ENCODE measurements around the gene EME1. TPM values are rescaled to one million over a fixed set of nuclear protein-coding genes. Genes with fewer than 3 reads are reported as not detected.

Gene EME1
- total RNA-seq, 1 donor from 2014 or later, result 3.6 TPM

DNA sequence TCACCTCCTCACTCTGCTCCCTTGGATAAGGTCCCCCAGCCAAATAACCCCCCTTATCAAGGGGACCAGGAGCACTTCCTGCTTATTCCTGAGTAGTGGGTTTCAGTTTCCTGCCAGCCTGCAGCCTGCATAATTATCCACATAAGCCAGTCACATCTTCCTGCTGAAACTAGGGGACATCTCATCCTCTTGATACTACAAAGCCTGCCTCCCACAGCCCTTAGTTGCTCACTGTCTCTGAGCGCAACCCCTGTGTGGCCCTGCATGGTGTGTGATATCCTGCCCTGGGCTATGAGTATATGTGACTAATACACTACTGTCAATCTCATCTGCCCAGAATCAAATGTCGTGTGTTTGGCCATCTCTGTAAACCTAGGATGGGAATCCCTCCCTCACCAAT lies 35.1 kb upstream of the EME1 start:
- TF ChIP-seq, protein P1, sequence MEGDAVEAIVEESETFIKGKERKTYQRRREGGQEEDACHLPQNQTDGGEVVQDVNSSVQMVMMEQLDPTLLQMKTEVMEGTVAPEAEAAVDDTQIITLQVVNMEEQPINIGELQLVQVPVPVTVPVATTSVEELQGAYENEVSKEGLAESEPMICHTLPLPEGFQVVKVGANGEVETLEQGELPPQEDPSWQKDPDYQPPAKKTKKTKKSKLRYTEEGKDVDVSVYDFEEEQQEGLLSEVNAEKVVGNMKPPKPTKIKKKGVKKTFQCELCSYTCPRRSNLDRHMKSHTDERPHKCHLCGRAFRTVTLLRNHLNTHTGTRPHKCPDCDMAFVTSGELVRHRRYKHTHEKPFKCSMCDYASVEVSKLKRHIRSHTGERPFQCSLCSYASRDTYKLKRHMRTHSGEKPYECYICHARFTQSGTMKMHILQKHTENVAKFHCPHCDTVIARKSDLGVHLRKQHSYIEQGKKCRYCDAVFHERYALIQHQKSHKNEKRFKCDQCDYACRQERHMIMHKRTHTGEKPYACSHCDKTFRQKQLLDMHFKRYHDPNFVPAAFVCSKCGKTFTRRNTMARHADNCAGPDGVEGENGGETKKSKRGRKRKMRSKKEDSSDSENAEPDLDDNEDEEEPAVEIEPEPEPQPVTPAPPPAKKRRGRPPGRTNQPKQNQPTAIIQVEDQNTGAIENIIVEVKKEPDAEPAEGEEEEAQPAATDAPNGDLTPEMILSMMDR (IDR thresholded peaks at IDR 0.05), result no peak
- POLR2A ChIA-PET, result no interaction called here
- no peak for DNase-seq

DNA sequence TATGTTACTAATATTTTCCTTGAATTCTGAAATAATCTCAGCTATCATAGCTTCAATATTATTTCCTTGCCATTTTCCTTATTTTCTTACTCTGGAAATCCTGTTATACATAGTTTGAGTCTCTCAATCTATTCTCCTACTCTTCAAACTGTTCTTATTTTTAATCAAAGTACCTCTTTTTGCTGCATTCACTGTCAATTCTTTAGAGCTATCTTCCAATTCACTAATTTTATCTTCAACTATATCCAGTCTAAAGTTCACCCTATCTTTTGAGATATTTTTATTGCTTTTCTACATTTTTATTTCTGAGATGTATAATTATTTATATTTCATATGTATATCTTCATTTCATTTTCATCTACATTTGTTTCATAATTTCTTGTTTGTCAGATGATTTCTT lies 34.4 kb upstream of the EME1 start:
- ATAC-seq (ENCODE audit: low read depth) (no peak), DNase-seq (no peak)
- intact Hi-C loops (cut with micrococcal nuclease), result no loop called here
- Mint-ChIP-seq H3K27ac (no peak overlapping the region), H3K36me3 (ENCODE audit: low read depth) (no peaks in the 10 kb centered on the region), H3K4me1 (peaks cover 1% of the 10 kb centered on the region), H3K9me3 (peaks cover 12% of the 10 kb centered on the region), H3K27me3 (peaks cover 2% of the 10 kb centered on the region), H3K4me3 (no peak overlapping the region)
- TF ChIP-seq, protein P1 (IDR thresholded peaks at IDR 0.05), result no peak
- CTCF ChIA-PET, result no interaction called here
- POLR2A ChIA-PET, result interaction anchor here (1.0 kb wide), 1 partner anchor 18 kb away, joined by 3 read pairs; no protein-coding TSS in a partner anchor

More for the DNA sequence above, 35.1 kb upstream of the EME1 start:
- Mint-ChIP-seq H3K9me3 (peaks cover 12% of the 10 kb centered on the region), H3K27me3 (peaks cover 4% of the 10 kb centered on the region), H3K4me3 (no peak overlapping the region), H3K36me3 (ENCODE audit: low read depth) (no peaks in the 10 kb centered on the region), H3K27ac (no peak overlapping the region), H3K4me1 (peaks cover 1% of the 10 kb centered on the region)
- CTCF ChIA-PET, result no interaction called here
- no peak for ATAC-seq (ENCODE audit: low read depth)
- intact Hi-C loops (cut with micrococcal nuclease), result no loop called here

DNA sequence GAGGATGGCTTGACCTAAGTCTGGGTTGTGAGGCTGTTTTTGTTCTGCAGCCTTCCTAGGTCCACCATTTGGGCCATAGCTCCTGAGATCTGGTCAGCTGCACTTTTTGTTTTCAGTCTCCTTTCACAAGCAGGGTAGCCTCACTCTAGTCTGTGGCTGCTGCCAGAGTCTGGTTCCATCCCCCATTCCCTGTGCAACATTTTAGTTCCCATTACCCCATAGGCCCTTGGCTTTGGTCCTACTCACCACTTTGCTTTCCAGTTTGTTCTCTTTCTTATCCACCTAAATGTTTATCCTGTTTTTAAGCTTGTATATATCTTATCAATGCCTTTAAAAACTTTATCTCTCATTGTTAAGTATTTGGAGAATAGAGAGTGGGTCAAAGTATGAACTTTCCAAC lies 33.6 kb upstream of the EME1 start:
- ATAC-seq (ENCODE audit: low read depth) (no peak), DNase-seq (no peak)
- no peaks in the 10 kb centered on the region for H3K4me1 Mint-ChIP-seq
- peaks cover 12% of the 10 kb centered on the region for H3K9me3 Mint-ChIP-seq
- no peak overlapping the region for H3K27ac Mint-ChIP-seq
- POLR2A ChIA-PET, result interaction anchor here (1.0 kb wide), 1 partner anchor 19 kb away, joined by 3 read pairs; no protein-coding TSS in a partner anchor
- intact Hi-C loops (cut with micrococcal nuclease), result no loop called here
- no peak overlapping the region for H3K4me3 Mint-ChIP-seq
- CTCF ChIA-PET, result no interaction called here
- TF ChIP-seq, protein P1 (IDR thresholded peaks at IDR 0.05), result no peak
- no peaks in the 10 kb centered on the region for H3K27me3 Mint-ChIP-seq
- no peaks in the 10 kb centered on the region for H3K36me3 Mint-ChIP-seq (ENCODE audit: low read depth)

DNA sequence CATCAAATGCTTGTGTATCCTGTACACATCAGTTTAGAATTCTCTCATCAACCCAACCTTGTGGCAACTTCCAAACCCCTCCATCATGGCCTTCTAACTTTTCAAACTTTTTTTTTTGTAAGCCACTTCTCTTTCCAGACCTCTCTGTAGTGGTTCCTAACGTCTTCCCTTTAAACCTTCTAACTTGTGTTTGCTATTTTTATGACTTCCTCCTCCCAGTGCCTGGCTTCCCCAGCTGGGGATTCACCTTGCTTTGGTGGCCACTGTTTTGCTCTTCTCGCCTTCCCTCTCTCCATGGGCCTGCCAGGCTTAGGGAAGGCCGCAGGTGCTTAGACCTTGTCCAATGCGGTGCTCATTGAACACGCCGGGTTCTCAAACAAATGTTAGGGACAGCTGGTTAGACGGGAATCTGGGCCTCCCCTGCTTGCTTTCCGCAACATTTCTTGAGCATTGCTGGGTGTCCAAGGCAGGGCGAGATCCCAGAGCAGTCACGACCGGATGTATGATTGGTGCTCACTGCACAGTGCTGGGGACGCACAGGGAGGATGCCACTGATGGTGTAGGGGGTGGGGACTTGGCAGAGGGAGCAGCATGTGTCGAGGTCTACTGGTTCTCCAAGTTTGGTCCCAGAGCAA lies 28.2 kb upstream of the EME1 start:
- Mint-ChIP-seq H3K36me3 (ENCODE audit: low read depth) (peaks cover 1% of the 10 kb centered on the region), H3K9me3 (no peaks in the 10 kb centered on the region), H3K4me3 (peak overlapping the region; percentile 78), H3K27ac (no peak overlapping the region), H3K4me1 (peaks cover 24% of the 10 kb centered on the region), H3K27me3 (no peaks in the 10 kb centered on the region)
- TF ChIP-seq, protein P1 (IDR thresholded peaks at IDR 0.05), result no peak
- intact Hi-C loops (cut with micrococcal nuclease), result loop anchor here (1.0 kb wide), 2 partner anchors 27 to 134 kb away; no protein-coding TSS in a partner anchor
- ChIA-PET POLR2A (interaction anchor here (0.7 kb wide), 2 partner anchors 56 to 220 kb away, joined by 3 to 5 read pairs; no protein-coding TSS in a partner anchor), CTCF (no interaction called here)
- no peak for ATAC-seq (ENCODE audit: low read depth)
- no peak for DNase-seq

DNA sequence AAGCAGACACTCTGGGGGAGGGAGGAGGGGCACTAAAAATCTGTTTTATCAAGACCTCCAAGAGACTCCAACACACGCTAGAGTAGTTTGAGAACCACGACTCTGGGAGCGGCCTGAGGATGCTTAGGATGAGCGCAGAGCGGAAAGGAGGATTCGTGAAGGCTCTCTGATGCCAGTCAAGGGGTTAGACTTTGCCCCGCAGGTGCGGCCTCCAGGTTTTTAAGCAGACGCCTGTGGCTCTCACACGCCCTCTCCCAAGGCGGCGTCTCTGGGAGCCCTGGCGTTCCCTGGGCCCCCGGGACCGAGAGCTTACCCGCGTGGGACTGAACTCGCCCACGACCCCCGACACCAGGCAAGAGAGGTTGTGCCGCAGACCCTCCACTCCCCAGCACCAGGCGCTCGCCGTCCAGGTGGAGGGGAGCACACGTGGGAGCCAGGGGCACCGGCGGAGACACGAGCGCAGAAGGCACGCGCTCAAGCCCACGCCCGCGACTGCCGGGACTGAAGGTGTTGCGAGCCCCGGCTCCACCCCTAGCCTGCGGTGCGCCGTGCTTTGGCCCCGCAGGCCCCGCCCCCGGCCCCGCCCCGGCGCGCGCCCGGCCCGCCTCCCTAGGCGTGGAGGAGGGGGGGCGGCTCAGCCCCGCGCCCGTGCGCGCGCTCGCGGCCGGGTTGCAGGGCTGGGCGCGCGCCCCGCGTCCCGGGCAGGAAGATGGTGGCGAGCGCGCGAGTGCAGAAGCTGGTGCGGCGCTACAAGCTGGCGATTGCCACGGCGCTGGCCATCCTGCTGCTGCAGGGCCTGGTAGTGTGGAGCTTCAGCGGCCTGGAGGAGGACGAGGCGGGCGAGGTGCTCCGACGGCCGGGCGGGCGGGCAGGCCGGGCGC lies 27.4 kb upstream of the EME1 start, which contains the start of gene XYLT2:
XYLT2 (plus strand) TSS at position 695 of the 881 bp plus-strand sequence; CDS start at position 710, 15 bp downstream.
- Mint-ChIP-seq H3K27ac (peak within 1 kb of the TSS; percentile 89), H3K27me3 (no peaks in the 10 kb centered on the region), H3K9me3 (no peaks in the 10 kb centered on the region), H3K4me3 (peak within 1 kb of the TSS; percentile 90), H3K36me3 (ENCODE audit: low read depth) (peaks cover 1% of the 10 kb centered on the region), H3K4me1 (peaks cover 24% of the 10 kb centered on the region)
- DNase-seq, result peak; percentile 97
- TF ChIP-seq, protein P1 (IDR thresholded peaks at IDR 0.05), result no peak
- peak; percentile 94 for ATAC-seq (ENCODE audit: low read depth)
- intact Hi-C loops (cut with micrococcal nuclease), result loop anchor here (1.0 to 2.0 kb wide), 5 partner anchors 27 to 250 kb away; partner anchors contain the start of genes LRRC59, MYCBPAP and PDK2
- CTCF ChIA-PET, result interaction anchor here (3.2 kb wide), 1 partner anchor 16 kb away, joined by 21 read pairs; no protein-coding TSS in a partner anchor
- POLR2A ChIA-PET, result interaction anchor here (0.5 to 1.6 kb wide), 7 partner anchors 14 to 816 kb away, joined by 3 to 7 read pairs (median 4); partner anchors contain the start of genes EME1, LRRC59 and MRPL27
